Aorta (tissue), 5 donors: ENCODE measurements around the gene GGNBP2. TPM values are rescaled to one million over a fixed set of nuclear protein-coding genes. Genes with fewer than 3 reads are reported as not detected.
A peak's percentile ranks its signal among the peaks of the same experiment; 100 is the strongest.

ENCODE experiments used
- ATAC-seq: fragments of 200-7000 bp; cut with Tn5 transposase; one replicate; pipeline ENCODE4 v1.9.1; 2022; ENCODE audit warnings: moderate library complexity; ENCODE audit not compliant: low FRiP score
- DNase-seq, 2 donors: peaks; one replicate each; pipeline ENCODE4 v3.0.0-alpha.2; 2020
- H3K27ac ChIP-seq, 2 donors: one replicate each; pipeline ENCODE4 v1.5.1; 2013; ENCODE audit warnings: low read length in 2 of 2, mild to moderate bottlenecking in 2 of 2, moderate library complexity in 2 of 2, control low read depth in 1 of 2, inconsistent platforms in 1 of 2, low read depth in 1 of 2
- H3K27me3 ChIP-seq, 2 donors: one replicate each; pipeline ENCODE4 v1.6.1; 2013; ENCODE audit warnings: control low read depth in 1 of 2, low read length in 1 of 2, mild to moderate bottlenecking in 1 of 2, moderate library complexity in 1 of 2; ENCODE audit not compliant: insufficient read depth in 2 of 2, control insufficient read depth in 1 of 2
- H3K36me3 ChIP-seq, 2 donors: one replicate each; pipeline ENCODE4 v1.6.1; 2013; ENCODE audit warnings: control low read depth in 1 of 2, low read length in 1 of 2, mild to moderate bottlenecking in 1 of 2; ENCODE audit not compliant: insufficient read depth in 2 of 2, control insufficient read depth in 1 of 2
- H3K4me1 ChIP-seq, 2 donors: one replicate each; pipeline ENCODE4 v1.6.1; 2013; ENCODE audit warnings: low read length in 2 of 2, control low read depth in 1 of 2, mild to moderate bottlenecking in 1 of 2, moderate library complexity in 1 of 2; ENCODE audit not compliant: insufficient read depth in 2 of 2, control insufficient read depth in 1 of 2
- H3K4me3 ChIP-seq, 2 donors: one replicate each; pipeline ENCODE4 v1.5.1; 2013; ENCODE audit warnings: low read length in 2 of 2, control low read depth in 1 of 2, mild to moderate bottlenecking in 1 of 2
- H3K9me3 ChIP-seq: one replicate; pipeline ENCODE4 v1.6.1; 2013; ENCODE audit warnings: mild to moderate bottlenecking, low read length; ENCODE audit not compliant: control insufficient read depth
- WGBS, 2 donors: extraction: QIAGEN DNeasy Blood & Tissue Kit; methylation state at CpG; one replicate each; pipeline ENCODE4 v1.1.7; 2013; 5-methylcytosine and 5-hydroxymethylcytosine counted together
- intact Hi-C, 2 donors: fragments of 100-400 bp; cut with DNase I; formaldehyde crosslinking; loops; one replicate each; pipeline versions ENCODE4 v1.14.2 to v1.15.0; 2022
- long read RNA-seq, 2 donors: library from polyadenylated mRNA; unstranded; transcript quantifications; one replicate each; pipeline ENCODE4 v2.0.0, GENCODE V29; 2020 to 2021
- polyA plus RNA-seq, 2 donors: library from polyadenylated mRNA; stranded (reverse); fragments of 200-250 nt; gene quantifications; one replicate each; pipeline ENCODE4 v1.2.3, GENCODE V29; 2013
- total RNA-seq, 2 donors: library from RNA; stranded (reverse); fragmentation: NEBNext Ultra II Directional; extraction: Animal tissue kit (Norgen Biotek cat#: 25700); gene quantifications; one replicate each; pipeline ENCODE4 v1.2.1, GENCODE V29; 2021
- donor health status: healthy with polysubstance abuse.
- donor health status: Bipolar disorder and iron deficiency.
- donor health status: DM: no; HTN: no; CAD: no.
- donor health status: DM: no; HTN: no; CAD: no.
- donor health status: DM: yes; HTN: yes; CAD: no.

Gene GGNBP2
- total RNA-seq (10 to 100 TPM; 73.9 to 80.4 TPM), polyA plus RNA-seq (10 to 100 TPM; 37.4 to 53.8 TPM)
- long read RNA-seq, donor 1, partial matches to known transcripts = 155 of 211 reads
- long read RNA-seq, donor 1, other reads (novel, unspliced or antisense) = 50 of 211 reads
- long read RNA-seq, donor 2, partial matches to known transcripts = 31 of 54 reads
- long read RNA-seq, donor 2, other reads (novel, unspliced or antisense) = 17 of 54 reads

- intact Hi-C loops = loop anchor here (5.0 to 10.0 kb wide), 4 partner anchors 48 to 410 kb away; partner anchors contain the start of genes AATF (in 1 of the 2), DHRS11 (in 1 of the 2) and MRM1 (in 1 of the 2)
- Histone ChIP-seq H3K4me1 (no peaks in the 10 kb centered on the region), H3K36me3 (no peaks in the 10 kb centered on the region), H3K27ac (peak within 1 kb of the TSS; percentile 97 to 98), H3K4me3 (peak within 1 kb of the TSS; percentile 84 to 98), H3K27me3 (no peaks in the 10 kb centered on the region), H3K9me3 (no peaks in the 10 kb centered on the region)
- 0% methylated on average over 66 to 71 of the region's 71 CpGs for WGBS, 2 donors
- DNase-seq = peak; percentile 97 to 98
- ATAC-seq = peak; percentile 97
Observed at GRCh38 chr17:36544307-36545076, at the start of gene GGNBP2. GGNBP2 (plus strand) TSS chr17:36544919; CDS start chr17:36545725, 806 bp downstream.

DNA sequence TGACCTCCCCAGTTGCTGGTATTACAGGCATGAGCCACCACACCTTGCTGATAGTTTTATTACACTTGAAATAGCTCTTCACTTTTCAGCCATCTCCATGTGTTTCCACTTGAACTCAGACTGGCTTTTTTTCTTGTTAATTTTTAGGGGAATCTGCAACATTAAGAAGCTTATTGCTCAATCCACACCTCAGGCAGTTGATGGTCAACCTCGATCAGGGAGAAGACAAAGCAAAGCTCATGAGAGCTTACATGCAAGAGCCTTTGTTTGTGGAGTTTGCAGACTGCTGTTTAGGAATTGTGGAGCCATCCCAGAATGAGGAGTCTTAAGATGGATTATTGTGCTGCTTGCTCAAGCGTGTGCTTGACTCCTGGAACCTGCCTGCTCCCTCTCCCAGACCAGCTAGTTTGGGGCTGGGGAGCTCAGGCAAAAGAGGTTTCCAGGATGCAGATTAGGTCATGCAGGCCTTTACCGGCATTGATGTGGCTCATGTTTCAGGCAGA lies 49.6 kb upstream of the GGNBP2 start:
- Histone ChIP-seq H3K27ac (no peak overlapping the region), H3K27me3 (no peaks in the 10 kb centered on the region), H3K4me3 (no peak overlapping the region), H3K4me1 (no peaks in the 10 kb centered on the region), H3K36me3 (peaks cover 4 to 15% of the 10 kb centered on the region in 2 donors), H3K9me3 (no peaks in the 10 kb centered on the region)
- intact Hi-C loops = no loop called here
- ATAC-seq (no peak), DNase-seq (no peak)
- 75 to 80% methylated on average over 3 of the region's 3 CpGs for WGBS, 2 donors

- ATAC-seq = no peak
- DNase-seq = no peak
- Histone ChIP-seq H3K36me3 (peaks cover 4 to 15% of the 10 kb centered on the region in 2 donors), H3K4me1 (no peaks in the 10 kb centered on the region), H3K4me3 (no peak overlapping the region), H3K9me3 (no peaks in the 10 kb centered on the region), H3K27ac (no peak overlapping the region), H3K27me3 (no peaks in the 10 kb centered on the region)
- WGBS, 2 donors = 83 to 88% methylated on average over 9 of the region's 9 CpGs
- intact Hi-C loops = no loop called here
Observed at GRCh38 chr17:36496018-36496789, 48.5 kb upstream of the GGNBP2 start.

DNA sequence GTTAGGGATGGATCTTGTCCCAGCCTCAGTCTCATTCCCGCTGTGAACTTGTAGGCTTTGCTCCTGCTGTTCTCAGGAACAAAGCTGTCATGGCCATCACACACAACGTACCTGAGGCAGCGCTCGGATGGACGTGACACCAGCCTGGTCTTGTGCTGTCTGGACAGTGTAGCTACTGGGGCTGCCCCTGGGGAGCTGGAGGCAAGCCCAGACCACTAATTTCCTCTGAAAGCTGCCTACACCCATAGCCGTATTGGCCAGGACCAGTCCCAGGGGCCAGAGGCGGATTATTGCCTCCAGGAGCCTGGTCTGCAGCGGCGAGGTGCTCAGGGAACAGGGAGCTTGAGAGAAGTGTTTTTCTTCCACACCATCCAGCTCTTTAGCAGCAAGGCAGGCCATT lies 46.6 kb upstream of the GGNBP2 start:
- Histone ChIP-seq H3K4me3 (no peak overlapping the region), H3K27me3 (no peaks in the 10 kb centered on the region), H3K9me3 (no peaks in the 10 kb centered on the region), H3K36me3 (peaks cover 4 to 13% of the 10 kb centered on the region in 2 donors), H3K4me1 (no peaks in the 10 kb centered on the region), H3K27ac (no peak overlapping the region)
- whole genome bisulfite sequencing, 2 donors = 78 to 81% methylated on average over 9 of the region's 9 CpGs
- ATAC-seq (no peak), DNase-seq (peak in 1 of 2 donors; percentile 51)
- intact Hi-C loops = no loop called here

- intact Hi-C loops = no loop called here
- no peak for ATAC-seq
- WGBS, 2 donors = 70 to 72% methylated on average over 7 of the region's 7 CpGs
Observed at GRCh38 chr17:36498560-36499300, 46.0 kb upstream of the GGNBP2 start.

GRCh38 chr17:36500745-36501225 lies 43.9 kb upstream of the GGNBP2 start:
- WGBS, 2 donors = 90 to 92% methylated on average over 12 to 15 of the region's 15 CpGs
- peak in 1 of 2 donors; percentile 61 for DNase-seq

More at GRCh38 chr17:36498560-36499300, 46.0 kb upstream of the GGNBP2 start:
- H3K36me3 ChIP-seq = peaks cover 4 to 11% of the 10 kb centered on the region in 2 donors
- H3K27me3 ChIP-seq = no peaks in the 10 kb centered on the region
- no peaks in the 10 kb centered on the region for H3K4me1 ChIP-seq
- no peak overlapping the region for H3K4me3 ChIP-seq
- peak in 1 of 2 donors; percentile 54 for DNase-seq
- no peaks in the 10 kb centered on the region for H3K9me3 ChIP-seq
- no peak overlapping the region for H3K27ac ChIP-seq

DNA sequence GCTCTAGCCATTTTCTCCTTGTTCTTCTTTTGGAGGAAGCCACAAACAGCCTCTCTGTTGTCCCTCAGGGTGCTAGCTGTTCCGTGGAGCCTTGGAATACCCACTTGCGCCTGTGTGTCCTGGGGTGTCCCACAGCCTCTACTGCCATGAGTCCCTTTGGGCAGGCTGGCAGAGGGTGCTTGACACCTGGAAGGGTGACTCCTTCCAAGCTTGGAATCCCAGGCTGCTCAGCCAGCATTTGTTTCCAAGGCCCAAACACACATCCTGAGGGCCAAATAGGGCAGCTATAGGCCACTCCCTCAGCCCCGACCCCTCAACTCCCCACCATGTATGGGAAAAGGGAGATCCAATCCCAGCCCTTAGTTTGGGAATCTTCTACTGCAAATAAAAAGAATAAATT lies 43.4 kb upstream of the GGNBP2 start:
- ATAC-seq (no peak), DNase-seq (peak in 1 of 2 donors; percentile 64)
- H3K4me1 ChIP-seq = no peaks in the 10 kb centered on the region
- intact Hi-C loops = no loop called here
- H3K9me3 ChIP-seq = no peaks in the 10 kb centered on the region
- no peaks in the 10 kb centered on the region for H3K27me3 ChIP-seq
- no peak overlapping the region for H3K4me3 ChIP-seq
- H3K36me3 ChIP-seq = peaks cover 0 to 3% of the 10 kb centered on the region in 2 donors
- H3K27ac ChIP-seq = no peak overlapping the region
- 95 to 98% methylated on average over 3 of the region's 3 CpGs for WGBS, 2 donors

More at GRCh38 chr17:36500745-36501225, 43.9 kb upstream of the GGNBP2 start:
- no peaks in the 10 kb centered on the region for H3K27me3 ChIP-seq
- no peak overlapping the region for H3K27ac ChIP-seq
- no peaks in the 10 kb centered on the region for H3K9me3 ChIP-seq
- peaks cover 4 to 6% of the 10 kb centered on the region in 2 donors for H3K36me3 ChIP-seq
- peak; percentile 33 for ATAC-seq
- intact Hi-C loops = no loop called here
- H3K4me1 ChIP-seq = no peaks in the 10 kb centered on the region
- H3K4me3 ChIP-seq = no peak overlapping the region

- intact Hi-C loops = no loop called here
- no peak overlapping the region for H3K4me3 ChIP-seq
- no peaks in the 10 kb centered on the region for H3K9me3 ChIP-seq
- no peak overlapping the region for H3K27ac ChIP-seq
- no peak for ATAC-seq
- no peaks in the 10 kb centered on the region for H3K4me1 ChIP-seq
- peaks cover 0 to 3% of the 10 kb centered on the region in 2 donors for H3K36me3 ChIP-seq
- no peak for DNase-seq
- H3K27me3 ChIP-seq = no peaks in the 10 kb centered on the region
- 85 to 94% methylated on average over 3 to 6 of the region's 6 CpGs for WGBS, 2 donors
Observed at GRCh38 chr17:36501963-36502362, 42.8 kb upstream of the GGNBP2 start.
